ENCODE measurements around the gene PYGM.

Gene PYGM

GRCh38 chr11:64753380-64754123 is 6.2 kb downstream of the PYGM start:
- DNase-seq (ENCODE audit: low read depth) = no peak

DNA sequence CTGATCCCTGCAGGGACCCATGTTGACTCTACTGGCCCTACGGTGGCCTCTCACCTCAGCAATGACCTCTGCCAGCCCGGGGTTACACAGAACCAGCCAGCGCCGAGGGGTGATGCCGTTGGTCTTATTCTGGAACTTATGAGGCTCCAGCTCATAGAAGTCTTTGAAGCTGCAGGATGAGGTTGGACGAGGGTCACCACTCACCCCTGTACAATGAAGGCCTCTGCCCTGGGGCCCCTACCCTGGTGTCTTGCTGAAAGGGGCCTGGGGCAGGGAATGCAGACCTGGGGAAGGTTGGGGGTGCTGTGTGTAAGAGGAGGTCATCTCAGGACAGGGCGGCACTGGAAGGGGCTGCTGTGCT is 6.8 kb downstream of the PYGM start:
- DNase-seq (ENCODE audit: low read depth) = no peak

DNA sequence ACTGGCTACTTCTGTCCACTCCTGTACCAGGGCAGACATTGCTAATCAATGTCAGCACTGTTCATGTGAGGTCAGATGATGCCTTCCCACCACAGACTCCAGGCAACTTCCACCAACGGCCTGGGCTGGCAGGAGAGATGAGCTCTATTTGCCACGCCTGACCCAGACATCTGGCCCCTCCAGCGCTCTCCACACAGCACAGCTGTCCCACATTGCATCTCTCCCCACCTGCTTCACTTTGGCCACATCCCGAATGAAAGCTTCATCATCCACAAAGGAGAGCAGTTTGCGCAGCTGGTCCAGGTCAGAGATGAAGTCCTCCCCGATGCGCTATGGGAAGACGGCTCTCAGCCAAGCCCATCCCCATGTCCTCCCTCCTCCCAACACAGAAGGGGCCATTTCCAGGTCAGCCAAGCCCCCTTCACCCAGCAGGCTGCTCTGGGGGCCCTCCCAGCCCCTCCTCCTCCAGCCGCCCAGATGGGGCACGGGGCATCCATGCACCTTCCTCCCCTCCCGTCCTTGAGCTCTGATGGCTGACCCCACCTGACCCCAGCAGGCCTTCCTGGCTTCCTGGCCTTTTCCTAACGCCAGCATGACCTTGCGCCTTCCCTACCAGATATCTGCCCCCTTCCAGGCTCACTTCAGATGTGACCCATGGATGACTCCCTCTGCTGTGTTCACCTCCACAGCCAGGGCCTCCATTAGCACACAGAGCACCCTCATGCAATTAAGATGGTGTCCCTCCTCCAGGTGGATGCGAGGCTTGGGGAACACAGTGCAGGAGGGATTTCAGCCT is 7.4 kb downstream of the PYGM start:
- no peak for DNase-seq (ENCODE audit: low read depth)

GRCh38 chr11:64751580-64751979 is 8.2 kb downstream of the PYGM start:
- DNase-seq (ENCODE audit: low read depth) = no peak

- DNase-seq (ENCODE audit: low read depth) = no peak
These were observed 8.6 kb downstream of the PYGM start for GRCh38 chr11:64751136-64751535.

- DNase-seq (ENCODE audit: low read depth) = no peak
These were observed 9.3 kb downstream of the PYGM start for GRCh38 chr11:64750361-64751054.

DNA sequence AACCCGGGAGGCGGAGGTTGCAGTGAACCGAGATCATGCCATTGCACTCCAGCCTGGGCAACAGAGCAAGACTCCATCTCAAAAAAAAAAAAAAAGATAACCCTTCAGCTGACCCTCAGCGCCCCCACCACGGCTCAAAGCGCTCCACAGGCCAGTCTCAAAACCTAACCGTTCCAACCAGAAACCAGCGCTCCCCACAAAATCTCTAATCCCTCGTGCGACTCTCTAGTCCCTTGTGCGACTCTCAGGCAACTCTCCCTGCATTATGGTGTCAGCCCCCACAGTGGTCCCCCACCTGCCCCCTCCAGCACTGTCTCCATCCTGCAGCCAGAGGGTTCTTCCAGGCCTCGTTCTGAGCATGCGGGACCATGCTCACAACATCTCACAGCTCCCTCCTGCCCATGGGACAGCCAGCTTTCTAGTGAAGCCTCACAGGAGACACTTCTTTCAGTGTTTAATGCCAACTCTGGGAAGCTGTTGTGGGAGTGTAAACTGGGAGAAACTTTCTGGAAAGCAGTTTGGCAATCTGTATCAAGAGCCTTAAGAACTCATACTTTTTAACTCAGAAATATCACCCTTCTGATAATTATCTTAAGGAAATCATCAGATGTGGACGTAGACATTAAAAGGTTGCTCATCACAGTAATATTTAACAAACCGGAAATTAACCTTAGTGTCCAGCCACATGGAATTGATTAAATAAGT is 11.7 kb downstream of the PYGM start:
- DNase-seq (ENCODE audit: low read depth) = peak; percentile 22

GRCh38 chr11:64746486-64746885 is 13.3 kb downstream of the PYGM start:
- DNase-seq (ENCODE audit: low read depth) = no peak

DNA sequence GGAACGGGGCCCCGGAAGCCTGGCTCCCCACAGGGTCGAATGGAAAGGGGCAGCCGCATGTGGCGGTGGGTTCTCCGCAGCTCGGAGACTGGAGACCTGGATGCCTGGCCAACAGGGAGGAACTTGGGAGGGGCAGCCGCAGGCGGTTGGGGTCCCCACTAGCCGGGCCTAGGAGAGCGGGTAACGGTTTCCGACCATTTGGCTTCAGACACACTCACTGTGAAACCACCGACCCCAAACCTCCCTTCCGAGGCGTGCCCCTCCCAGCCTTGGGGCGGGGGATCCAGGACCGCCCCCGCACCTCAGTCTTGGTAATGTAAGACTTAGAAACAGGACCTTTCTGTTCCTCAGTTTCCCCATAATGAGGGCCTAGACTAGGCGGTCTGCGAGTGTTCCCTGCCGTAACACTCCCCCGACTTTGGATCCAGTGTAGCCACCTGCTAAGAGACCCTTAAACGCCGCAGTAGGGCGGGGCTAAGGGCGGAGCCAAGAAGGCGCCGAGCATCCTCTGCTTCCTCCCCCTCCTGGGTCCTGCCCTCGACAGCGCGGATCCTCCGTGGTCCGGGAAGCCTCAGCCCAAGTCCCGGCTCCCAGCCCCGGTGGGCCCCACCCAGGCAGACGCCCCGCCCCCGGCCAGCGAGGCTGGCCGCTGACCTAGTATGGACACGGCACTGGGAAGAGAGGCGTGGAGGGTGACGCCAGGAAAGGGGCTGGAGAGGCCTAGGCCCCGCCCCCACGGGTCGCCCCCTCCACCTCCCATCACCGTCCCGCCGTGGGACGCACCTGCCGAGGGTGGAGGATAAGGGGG is 14.0 kb downstream of the PYGM start:
- DNase-seq (ENCODE audit: low read depth) = peak; percentile 20

DNA sequence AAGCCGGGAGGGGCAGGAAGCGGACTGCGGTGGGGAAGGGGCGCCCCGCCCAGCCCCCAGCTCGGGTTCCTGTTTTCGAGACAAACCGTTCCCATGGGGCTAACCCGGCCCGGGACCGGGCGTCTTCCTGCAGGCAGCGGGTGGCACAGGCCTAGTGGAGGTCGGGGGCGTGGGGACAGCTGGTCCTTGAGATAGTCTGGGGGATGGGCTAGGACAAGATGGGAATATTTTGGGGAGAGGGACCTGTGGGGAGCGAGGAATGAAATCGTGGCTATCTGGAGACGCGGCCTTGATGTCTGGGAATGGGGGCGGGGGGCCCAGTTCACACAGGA is 14.6 kb downstream of the PYGM start:
- no peak for DNase-seq (ENCODE audit: low read depth)

- DNase-seq (ENCODE audit: low read depth) = no peak
These were observed 15.1 kb downstream of the PYGM start for GRCh38 chr11:64744544-64745188.

GRCh38 chr11:64743591-64744543 is 15.9 kb downstream of the PYGM start, which contains the start of gene RASGRP2:
Gene RASGRP2 (minus strand): TSS chr11:64744142. CDS start chr11:64742866, 1,276 bp downstream.
- no peak for DNase-seq (ENCODE audit: low read depth)

- no peak for DNase-seq (ENCODE audit: low read depth)
These were observed 16.7 kb downstream of the PYGM start for GRCh38 chr11:64742889-64743590.

DNA sequence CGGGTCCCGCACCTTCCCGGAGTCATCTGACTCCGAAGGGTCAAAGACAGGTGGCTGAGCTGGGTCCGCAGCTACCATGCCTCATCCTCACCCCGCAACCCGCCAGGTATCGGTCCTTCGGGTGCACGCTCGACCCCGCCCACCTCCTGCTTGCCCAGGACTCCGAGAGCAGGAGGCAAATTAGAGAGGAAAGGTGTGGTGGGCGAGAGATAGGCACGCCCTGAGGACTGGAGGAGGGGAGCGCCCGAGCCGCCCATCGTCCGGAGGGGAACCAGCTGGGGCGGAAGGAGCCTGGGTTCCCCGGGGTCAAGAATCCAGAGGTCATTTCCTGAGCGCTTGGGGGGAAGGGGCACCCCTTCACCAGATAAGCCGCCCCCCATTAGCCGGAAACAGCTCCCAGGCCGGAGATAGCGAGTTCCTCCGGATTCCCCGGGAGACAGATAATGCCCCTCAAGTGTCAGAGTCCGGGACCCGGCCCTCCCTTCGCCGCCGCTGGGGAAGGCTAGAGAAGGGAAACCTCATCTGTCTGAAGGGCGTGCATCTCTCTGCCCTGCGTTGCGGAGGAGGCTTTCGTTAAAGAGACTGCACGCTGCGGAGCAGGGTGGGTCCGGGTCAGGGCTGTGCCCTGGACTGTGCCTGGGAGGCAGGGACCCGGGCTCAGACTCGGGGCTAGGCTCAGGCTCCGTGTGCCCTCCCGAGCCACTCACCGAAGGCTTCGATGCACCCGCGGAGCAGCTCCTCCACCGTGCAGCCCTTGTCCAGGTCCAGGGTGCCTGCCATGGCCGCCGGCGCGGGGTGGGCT is 17.5 kb downstream of the PYGM start:
- DNase-seq (ENCODE audit: low read depth) = no peak

DNA sequence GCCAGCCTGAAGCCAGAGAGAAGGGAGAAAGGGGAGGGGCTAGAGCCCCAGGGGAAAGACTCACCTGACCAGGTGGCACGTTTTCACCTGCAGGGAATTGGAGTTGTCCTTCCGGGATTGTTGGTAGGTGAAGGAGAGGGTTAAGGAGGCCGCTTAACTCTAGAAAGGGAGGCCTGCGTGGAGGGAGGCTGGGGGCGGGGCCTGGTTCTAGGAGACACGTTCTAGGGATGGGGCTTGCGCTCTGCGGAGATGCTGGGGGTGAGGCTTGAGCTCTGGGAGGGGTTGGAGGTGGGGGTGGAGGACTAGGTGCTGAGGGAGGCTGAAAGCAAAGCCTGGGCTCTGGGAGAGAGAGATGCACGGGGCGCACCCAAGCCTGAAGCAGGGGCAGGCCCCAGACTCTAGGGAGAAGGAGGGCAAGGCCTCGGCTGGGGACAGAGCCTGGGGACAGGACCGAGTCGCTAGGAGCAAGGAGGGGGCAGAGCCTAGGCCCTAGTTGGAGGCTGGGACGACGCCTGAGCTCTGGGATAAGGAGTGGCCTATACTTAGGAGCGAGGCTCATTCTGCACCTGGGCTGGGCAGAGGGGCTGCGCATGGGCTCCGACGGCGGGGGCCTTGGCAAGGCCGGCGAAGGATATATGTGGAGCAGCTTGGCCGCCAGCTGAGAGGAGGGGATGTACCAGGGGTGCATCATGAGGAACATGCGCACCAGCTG is 18.2 kb downstream of the PYGM start:
- DNase-seq (ENCODE audit: low read depth) = no peak

DNA sequence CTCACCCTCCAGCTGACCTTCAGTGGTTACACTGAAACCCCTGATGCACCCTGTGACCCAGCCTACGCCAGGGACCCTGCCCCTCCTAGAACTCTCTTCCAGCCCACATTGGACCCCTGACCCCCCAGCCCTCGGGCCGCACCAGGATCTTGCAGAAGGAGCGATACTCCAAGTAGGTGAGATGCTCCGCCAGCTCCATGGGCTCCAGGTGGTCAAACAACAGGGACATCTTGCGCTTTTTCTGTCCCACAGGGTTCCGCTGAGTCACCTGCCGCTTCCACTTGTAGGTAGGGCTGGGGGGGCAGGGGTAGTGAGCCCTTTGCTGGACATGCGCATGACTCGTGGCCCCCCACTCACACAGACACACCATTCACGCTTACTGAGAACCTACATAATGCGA is 19.9 kb downstream of the PYGM start:
- DNase-seq (ENCODE audit: low read depth) = no peak

DNA sequence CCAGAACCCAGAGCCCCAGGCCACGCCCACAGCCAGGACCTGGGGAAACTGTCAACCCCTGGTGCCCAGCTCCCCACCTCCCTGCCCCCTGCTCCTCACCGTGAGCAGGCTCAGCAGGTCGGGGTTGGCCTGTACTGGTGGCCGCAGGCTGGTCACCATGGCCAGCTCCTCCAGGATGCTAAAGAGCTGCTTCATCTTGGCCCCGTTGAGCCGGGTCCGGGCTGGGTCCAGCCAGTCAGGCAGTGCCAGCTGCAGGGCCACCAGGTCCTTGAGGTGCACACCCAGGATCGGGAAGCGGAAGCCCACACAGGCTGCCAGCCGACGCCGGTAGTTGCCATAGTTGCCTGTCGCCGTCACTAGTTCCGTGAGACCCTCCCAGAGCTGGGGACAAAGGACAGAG is 23.1 kb downstream of the PYGM start:
- DNase-seq (ENCODE audit: low read depth) = no peak

Measured in non-pigmented ciliary epithelial cell (primary cell).